Osteocyte (in vitro differentiated cells): ENCODE measurements around the gene RPS18. TPM values are rescaled to one million over a fixed set of nuclear protein-coding genes. Genes with fewer than 3 reads are reported as not detected.
A peak's percentile ranks its signal among the peaks of the same experiment; 100 is the strongest.

ENCODE experiments used
- DNase-seq: peaks from one replicate; pipeline ENCODE4 v3.0.0; 2021; ENCODE audit warnings: mixed read lengths; ENCODE audit not compliant: unreplicated experiment; ENCODE audit errors: extremely low spot score
- H3K27ac Mint-ChIP-seq: one replicate; pipeline ENCODE4 v1.8.0; 2021; ENCODE audit warnings: mild to moderate bottlenecking, mixed read lengths; ENCODE audit not compliant: unreplicated experiment
- H3K27me3 Mint-ChIP-seq: one replicate; pipeline ENCODE4 v1.8.0; 2021; ENCODE audit warnings: mixed read lengths; ENCODE audit not compliant: unreplicated experiment
- H3K36me3 Mint-ChIP-seq: one replicate; pipeline ENCODE4 v1.8.0; 2021; ENCODE audit warnings: mixed read lengths; ENCODE audit not compliant: unreplicated experiment
- H3K4me1 Mint-ChIP-seq: one replicate; pipeline ENCODE4 v1.8.0; 2021; ENCODE audit warnings: mixed read lengths; ENCODE audit not compliant: unreplicated experiment
- H3K4me3 Mint-ChIP-seq: one replicate; pipeline ENCODE4 v1.8.0; 2021; ENCODE audit warnings: mild to moderate bottlenecking, moderate library complexity, mixed read lengths; ENCODE audit not compliant: unreplicated experiment
- H3K9me3 Mint-ChIP-seq: one replicate; pipeline ENCODE4 v1.8.0; 2021; ENCODE audit warnings: mixed read lengths; ENCODE audit not compliant: unreplicated experiment
- CTCF ChIP-seq: fragments of 200-600 bp; sonication (generic); IDR thresholded peaks from 2 replicates; pipeline ENCODE4 v1.5.0; 2021; ENCODE audit warnings: antibody characterized with exemption, mild to moderate bottlenecking, moderate library complexity
- total RNA-seq: library from RNA; stranded (reverse); gene quantifications from 2 replicates; pipeline ENCODE4 v1.2.1, GENCODE V29; 2021

RPS18 gene
- total RNA-seq, 1 donor from 2014 or later, result 2,180 TPM

GRCh38 chr6:33288921-33289783, 17.3 kb downstream of the RPS18 start, which contains the start of the genes PFDN6 and WDR46:
Gene PFDN6, plus strand, starts transcription at chr6:33289601. Its CDS starts 256 bp downstream, at chr6:33289857.
Gene WDR46, minus strand, starts transcription at chr6:33289239. Its CDS starts 69 bp downstream, at chr6:33289170.
- Mint-ChIP-seq H3K27me3 (no peaks in the 10 kb centered on the region), H3K4me3 (peak within 1 kb of the TSS; percentile 98), H3K27ac (peak within 1 kb of the TSS; percentile 89), H3K4me1 (peaks cover 32% of the 10 kb centered on the region), H3K36me3 (peaks cover 20% of the 10 kb centered on the region), H3K9me3 (no peaks in the 10 kb centered on the region)
- TF ChIP-seq CTCF, result no peak
- DNase-seq, result no peak

GRCh38 chr6:33289784-33290315, 18.0 kb downstream of the RPS18 start:
- Mint-ChIP-seq H3K4me1 (peaks cover 32% of the 10 kb centered on the region), H3K27me3 (no peaks in the 10 kb centered on the region), H3K9me3 (no peaks in the 10 kb centered on the region), H3K4me3 (peak overlapping the region; percentile 98), H3K27ac (peak overlapping the region; percentile 89), H3K36me3 (peaks cover 20% of the 10 kb centered on the region)
- no peak for DNase-seq
- TF ChIP-seq CTCF, result no peak

GRCh38 chr6:33290459-33290858, 18.6 kb downstream of the RPS18 start:
- Mint-ChIP-seq H3K4me3 (peak overlapping the region; percentile 98), H3K9me3 (no peaks in the 10 kb centered on the region), H3K27me3 (no peaks in the 10 kb centered on the region), H3K4me1 (peaks cover 32% of the 10 kb centered on the region), H3K36me3 (peaks cover 20% of the 10 kb centered on the region), H3K27ac (peak overlapping the region; percentile 89)
- TF ChIP-seq CTCF, result no peak
- no peak for DNase-seq

- peaks cover 31% of the 10 kb centered on the region for H3K4me1 Mint-ChIP-seq
- no peak for TF ChIP-seq CTCF
- no peak for DNase-seq
- no peaks in the 10 kb centered on the region for H3K9me3 Mint-ChIP-seq
- no peak overlapping the region for H3K27ac Mint-ChIP-seq
- no peak overlapping the region for H3K4me3 Mint-ChIP-seq
- no peaks in the 10 kb centered on the region for H3K27me3 Mint-ChIP-seq
- H3K36me3 Mint-ChIP-seq, result peaks cover 10% of the 10 kb centered on the region
These were observed 21.3 kb downstream of the RPS18 start for GRCh38 chr6:33292996-33293682.
